DMS 273 (cell line): ENCODE results near the gene SARNP.
A peak's percentile ranks its signal among the peaks of the same experiment; 100 is the strongest.

Source experiments
- DNase-seq: peaks from one replicate; lab custom pipeline; 2025; ENCODE audit not compliant: unreplicated experiment; lab: John Stamatoyannopoulos, UW

The SARNP gene

DNA sequence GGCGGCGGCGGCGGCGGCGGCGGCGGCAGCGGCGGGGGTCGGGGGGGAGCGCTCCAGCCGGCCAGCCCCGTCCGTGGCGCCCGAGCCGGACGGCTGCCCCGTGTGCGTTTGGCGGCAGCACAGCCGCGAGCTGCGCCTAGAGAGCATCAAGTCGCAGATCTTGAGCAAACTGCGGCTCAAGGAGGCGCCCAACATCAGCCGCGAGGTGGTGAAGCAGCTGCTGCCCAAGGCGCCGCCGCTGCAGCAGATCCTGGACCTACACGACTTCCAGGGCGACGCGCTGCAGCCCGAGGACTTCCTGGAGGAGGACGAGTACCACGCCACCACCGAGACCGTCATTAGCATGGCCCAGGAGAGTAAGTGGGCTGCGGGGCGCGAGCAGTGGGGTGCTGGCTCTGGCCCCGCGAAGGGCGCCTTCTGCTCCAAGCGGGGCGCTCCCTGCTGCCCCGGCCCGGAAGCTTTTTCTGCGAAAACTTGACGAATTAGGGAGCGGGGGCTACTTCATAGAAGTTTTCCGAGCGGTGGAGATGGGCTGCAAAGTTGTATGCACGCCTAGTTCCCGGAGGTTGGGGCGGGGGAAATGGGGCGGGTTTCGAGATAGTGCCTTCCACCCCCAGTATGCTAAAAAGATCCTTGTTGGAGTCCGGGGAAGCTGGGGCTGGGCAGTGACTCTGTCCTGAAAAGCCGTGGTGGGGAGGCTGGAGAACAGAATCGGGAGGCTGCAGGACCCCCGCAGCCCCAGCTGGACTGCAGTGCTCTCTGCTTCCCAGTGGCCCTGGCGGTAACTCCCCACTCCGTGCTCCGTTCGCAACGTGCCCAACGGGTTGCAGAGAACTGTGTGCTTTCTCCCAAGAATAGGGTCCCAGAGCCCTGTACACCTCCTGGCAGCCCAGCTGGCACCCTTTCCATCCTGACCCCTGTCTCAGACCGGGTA is 73.9 kb downstream of the SARNP start:
- DNase-seq: peak; percentile 77

DNA sequence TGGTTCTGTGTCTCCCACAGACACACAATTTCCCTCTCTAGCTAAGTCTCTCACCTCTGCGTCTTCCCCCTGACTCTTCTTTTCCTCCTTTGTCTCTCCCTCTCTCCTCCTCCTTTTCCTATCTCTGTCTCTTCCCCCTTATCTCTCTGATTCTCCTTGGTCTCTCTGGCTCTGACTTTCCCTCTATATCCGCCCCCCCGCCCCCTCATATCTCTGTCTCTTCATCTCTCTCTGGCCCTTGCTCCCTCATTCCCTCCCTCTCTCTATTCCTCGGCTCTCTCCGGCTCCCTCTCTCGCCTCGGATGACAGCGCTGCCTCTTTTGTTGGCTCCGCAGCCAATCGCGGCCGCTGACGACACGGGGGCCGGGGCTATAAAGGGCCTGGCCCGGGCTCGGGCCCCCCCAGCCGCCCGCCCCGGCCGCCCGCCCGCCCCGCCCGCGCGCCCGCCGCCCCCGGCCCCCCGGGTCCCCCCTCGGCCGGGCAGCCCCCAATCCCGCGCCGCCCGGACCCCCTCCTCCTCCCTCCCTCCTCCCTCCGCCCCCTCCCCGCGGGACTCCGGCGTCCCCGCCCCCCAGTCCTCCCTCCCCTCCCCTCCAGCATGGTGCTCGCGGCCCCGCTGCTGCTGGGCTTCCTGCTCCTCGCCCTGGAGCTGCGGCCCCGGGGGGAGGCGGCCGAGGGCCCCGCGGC is 74.7 kb downstream of the SARNP start, which contains the start of gene GDF11:
TSS of gene GDF11 (plus strand) at position 404 of the 687 bp plus-strand sequence. CDS start at position 599, 195 bp downstream.
- DNase-seq: peak; percentile 84

DNA sequence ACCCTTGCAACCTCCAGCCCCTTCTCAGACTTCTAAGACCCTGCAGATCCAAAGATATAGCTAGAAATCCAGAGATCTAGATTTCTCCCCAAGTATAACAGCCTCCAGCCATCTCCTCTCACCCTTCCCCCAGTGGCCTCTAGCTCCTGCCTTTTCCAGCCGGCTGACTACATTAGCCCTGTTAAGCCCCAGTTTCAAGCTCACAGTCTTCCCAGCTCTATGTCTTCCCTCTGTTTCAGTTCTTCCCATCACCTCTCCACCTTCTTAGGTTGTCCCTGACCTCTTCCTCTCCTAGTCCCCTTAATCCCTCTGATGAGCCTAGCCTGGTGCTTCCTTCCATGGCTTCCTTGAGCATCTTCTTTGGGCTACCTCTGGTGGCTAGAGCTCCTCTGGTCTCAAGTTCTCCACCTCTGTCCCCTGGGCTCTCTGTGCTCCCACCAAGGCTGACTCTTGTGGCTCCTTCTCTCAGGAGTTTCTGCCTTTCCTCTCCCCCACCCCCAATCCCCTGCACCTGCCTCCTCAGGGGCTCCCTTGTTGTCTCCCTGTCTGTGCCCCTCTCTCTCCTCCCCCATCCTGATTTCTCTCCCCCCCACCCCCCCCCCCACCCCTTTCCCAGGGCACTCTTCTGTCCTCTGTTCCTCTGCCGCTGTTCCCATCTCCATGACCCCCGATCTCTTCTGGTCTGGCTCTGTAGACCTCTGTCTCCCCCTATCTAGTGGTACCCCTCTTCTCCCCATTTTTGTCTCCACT is 75.4 kb downstream of the SARNP start:
- no peak for DNase-seq

DNA sequence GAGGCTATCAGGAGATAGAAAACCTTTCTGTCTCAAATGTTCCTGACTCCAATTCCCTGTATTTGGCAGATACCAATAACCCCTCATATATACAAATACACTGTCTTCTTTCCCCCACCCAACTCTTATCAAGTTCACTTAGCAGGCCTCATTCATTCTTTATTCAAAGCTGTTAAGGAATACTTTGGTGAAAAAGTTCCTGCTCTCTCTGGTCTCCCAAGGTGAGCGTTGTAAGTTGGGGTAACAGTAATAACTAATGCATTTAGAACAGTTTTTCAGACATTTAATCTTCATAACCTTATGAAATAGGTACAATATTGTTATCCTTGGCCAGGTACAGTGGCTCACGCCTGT is 78.5 kb downstream of the SARNP start:
- DNase-seq: no peak

DNA sequence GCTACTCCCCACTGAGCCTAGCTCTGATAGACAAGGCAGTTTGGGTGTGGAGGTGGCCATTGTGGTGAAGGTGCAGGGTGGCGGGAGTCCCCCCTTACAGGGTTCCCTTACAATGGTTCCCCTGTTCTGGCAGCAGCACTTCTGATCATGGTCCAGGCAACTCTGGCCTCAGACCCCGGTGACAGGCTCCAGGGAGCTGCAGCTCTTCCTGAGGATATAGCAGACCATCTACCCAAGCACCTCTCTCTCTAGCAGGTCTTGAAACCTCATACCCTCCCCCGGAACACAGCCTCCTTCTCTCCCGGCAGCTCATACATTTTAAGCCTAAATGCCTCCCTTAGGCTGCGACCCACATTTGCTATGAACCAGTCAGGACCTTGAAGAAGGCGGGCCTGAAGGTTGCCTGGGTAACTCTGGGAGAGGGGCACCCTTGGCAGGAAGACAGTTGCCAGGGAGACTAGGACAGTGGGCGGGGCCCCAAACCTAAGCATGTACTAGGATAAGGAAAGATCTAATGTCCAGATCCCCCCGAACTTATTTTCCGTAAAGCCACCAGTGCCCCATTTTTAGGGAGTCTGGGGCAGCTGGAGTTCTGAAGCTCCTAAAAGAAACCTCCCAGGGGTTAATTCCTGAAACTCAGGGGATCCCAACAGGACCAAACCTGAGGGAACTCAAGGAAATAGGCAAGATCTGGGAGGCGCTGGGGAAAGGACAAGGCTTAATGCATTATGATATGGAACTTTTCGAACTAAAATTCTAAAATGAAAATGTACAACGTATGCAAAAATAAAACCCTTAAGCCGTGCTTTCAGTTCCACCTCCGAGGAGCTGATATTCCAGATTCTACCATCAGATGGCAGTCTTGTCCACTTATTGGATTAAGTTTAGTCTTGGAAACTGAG is 79.2 kb downstream of the SARNP start:
- DNase-seq: peak; percentile 92

GRCh38 chr12:55737581-55738122 is 79.9 kb downstream of the SARNP start:
- peak; percentile 51 for DNase-seq

DNA sequence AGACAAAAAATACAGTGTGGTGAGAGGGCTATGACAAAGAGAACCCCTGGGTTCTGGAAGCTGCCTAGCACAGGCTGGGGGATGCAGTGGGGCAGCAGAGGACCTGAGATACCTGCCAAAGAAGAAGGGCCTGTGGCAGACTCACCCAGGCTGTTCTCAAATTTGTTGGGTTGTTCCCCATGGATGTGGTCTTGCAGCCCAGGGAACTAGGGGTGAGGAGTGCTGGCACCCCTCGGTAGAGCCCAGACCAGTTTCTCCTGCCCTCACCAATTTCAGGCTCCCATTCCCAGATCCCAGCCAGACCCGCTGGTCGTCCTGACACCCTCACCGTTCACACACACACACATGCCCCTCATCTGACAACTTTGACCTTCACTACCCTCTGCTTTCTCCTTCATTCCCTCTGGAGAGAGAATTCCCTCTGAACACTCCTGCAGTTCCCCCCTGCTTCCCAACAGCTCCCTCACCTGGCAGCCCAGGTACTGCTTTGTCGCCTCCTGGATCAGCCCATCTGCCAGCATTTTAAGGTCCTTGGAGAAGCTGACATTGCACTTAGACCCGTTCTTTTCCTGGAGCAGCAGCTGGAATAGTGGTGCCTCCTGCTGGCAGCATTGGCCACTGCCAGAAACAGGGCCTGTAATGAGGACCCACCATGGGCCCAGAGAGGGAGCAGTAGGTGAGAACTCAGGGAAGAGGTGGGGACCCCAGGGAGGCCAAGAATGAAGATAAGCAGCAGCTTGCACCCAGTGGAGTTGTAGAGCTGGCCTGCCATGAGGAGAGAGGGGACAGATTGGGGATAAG is 80.5 kb downstream of the SARNP start:
- DNase-seq: peak; percentile 90

DNA sequence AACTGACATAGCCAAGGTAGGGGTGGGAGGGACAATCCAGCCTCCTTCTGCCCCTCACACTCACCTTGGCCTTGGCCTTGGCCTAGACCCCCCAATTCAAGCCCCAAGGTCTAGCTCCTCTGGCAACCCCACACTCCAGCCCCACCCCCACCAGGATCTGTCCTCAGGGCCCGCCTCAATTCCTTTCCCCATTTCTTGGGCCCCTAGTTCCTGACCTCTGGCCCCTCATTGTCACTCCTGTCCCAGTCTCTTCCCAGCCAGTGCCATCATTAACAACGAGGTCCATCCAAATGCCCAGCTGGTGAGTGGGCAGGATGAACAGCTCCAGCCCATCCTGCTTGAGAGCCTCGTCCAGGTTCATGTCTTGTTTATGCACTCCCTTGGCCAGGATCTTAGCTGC is 81.4 kb downstream of the SARNP start:
- DNase-seq: no peak

DNA sequence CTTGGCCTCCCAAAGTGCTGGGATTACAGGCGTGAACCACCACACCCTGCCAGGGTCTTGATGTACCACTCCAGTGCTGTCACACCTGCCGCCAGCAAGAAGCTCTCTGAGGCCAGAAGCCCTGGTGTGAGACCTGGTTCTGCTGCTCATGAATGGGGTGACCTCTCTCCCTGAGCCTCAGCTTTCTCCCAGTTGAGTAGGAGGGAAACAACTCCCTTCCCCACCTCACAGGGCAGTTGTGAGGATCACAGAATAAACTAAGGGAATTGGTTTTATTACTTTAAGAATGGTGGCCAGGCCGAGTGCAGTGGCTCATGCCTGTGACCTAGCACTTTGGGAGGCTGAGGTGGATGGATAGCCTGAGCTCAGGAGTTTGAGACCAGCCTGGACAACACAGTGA is 82.9 kb downstream of the SARNP start:
- DNase-seq: no peak

- no peak for DNase-seq
Observed at GRCh38 chr12:55733858-55734257, 83.7 kb downstream of the SARNP start.

DNA sequence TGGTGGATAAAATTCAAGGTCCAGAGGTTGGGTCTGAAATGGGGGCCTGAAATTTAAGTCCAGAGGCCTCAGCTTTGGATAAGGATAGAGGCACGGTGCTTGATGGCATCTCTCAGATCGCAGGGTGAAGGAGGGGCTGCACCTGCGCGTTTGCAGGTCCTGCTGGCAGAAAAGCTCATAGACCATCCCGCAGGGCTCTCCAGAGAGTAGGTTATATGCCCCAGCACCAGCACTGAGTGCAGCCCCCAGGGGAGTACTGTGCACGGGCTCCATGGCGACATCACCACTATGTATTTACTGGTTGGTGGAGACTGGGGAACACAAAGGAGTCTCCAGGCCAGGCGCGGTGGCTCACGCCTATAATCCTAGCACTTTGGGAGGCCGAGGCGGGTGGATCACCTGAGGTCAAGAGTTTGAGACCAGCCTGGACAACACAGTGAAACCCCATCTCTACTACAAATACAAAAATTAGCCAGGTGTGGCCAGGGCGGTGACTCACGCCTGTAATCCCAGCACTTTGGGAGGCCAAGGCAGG is 84.4 kb downstream of the SARNP start:
- DNase-seq: no peak

DNA sequence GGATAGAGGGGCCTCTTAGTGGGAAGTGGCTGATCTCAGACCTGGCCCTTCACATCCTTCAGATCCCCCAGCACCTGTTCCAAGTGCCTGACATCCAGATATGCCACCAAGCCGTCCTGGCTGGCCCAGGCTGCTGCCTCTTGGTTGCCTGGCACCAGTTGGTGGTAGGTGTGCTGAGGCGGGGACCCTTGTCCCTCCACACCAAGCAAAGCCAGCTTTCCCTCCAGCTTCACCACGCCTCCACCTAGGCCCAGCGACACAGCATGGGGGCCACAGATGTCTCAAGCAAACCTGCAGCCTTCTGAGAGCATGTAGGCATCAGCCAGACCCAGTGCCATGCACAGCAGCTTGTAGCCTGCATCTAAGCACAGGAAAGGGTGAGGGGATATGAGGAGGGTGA is 85.2 kb downstream of the SARNP start:
- no peak for DNase-seq

DNA sequence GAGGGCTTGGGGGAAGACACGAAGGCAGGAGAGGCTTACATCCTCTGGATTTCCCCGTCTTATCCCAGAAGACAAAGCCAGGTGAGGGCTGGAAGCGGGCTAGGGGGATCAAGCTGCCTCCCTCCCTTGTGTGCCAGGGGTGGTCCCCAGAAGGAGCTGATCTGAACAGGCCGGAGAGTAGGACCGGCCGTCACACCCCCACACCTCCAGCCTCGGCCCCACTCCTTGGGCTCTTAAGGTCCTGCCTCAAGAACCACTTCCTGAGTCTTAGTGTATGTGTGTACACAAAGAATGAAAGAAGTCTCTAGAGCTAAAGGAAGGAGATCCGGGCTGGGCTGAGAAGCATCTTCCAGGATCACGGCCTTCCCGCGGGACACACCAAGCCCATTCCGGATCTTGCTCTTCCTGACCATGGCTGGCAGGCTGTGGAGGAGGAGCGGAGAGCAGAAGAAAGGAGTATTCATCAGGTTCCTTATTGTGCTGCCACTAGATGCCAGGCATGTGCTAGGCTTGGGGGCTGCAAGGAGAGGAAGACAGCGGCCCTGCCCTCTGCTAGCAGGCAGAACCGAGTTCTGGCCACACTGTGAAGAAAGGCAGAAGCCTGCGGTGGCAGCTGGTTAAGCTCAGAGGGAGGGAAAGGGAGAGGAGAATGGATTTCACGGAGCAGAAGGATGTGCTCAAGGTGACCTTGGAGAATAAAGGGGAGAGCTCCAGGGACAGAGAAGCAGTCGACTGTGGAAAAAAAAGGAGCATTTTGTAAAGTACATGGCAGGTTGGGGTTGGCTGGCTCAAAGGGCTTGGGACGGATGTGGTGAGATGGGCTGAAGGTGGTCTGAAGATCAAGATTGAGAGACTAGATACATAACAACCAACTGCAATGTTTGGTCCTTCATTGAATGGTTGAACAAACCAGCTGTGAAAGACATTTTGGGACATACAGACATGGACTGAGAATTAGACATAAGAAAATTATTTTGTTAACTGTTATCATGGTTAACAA is 87.4 kb downstream of the SARNP start:
- DNase-seq: peak; percentile 49

DNA sequence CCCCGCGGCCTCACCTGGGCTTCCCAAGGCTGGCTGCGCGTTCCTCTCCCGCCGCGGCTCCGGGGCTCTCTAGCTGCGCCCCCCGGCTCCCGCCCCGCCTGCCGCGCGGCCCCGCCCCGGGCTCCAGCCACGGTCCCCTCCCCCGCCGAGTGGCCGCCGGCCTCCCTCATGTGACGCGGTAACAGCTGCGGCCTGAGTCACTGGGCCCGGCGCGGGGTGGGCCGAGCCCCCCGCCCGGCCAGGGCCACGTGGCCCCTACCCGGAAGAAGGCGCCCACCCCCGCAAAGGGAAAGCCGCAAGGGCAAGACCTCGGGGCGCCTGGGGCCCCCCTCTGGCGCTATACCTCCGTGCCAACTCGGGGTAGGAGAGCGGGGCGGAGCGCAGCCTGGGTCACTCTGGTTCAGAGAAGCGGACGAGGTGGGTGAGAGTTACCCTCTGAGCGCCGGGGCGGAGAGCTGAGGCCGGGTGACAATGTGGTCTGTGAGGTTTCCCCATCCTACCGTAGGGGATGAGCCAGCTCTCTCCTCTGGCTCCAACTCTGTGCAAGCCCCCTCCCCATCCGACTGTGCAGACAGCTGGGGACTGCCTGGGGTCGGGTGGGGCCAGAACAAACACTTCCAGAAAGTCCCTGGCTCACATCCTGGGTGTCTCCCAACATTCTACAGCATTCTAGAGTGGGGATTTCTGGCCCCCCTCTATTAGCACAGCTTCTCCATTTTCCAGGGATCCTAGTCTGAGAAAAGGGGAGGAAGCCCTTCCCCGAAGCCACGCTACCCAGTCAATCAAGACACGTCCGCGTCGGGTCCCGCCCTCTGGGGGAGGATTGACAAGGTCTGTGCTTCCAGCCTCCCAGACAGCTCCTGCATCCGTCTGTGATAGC is 88.3 kb downstream of the SARNP start, which contains the start of gene CD63:
TSS of gene CD63 (minus strand) at position 71 of the 880 bp plus-strand sequence. CDS start 668 bp downstream, outside the sequence.
- DNase-seq: peak; percentile 94

DNA sequence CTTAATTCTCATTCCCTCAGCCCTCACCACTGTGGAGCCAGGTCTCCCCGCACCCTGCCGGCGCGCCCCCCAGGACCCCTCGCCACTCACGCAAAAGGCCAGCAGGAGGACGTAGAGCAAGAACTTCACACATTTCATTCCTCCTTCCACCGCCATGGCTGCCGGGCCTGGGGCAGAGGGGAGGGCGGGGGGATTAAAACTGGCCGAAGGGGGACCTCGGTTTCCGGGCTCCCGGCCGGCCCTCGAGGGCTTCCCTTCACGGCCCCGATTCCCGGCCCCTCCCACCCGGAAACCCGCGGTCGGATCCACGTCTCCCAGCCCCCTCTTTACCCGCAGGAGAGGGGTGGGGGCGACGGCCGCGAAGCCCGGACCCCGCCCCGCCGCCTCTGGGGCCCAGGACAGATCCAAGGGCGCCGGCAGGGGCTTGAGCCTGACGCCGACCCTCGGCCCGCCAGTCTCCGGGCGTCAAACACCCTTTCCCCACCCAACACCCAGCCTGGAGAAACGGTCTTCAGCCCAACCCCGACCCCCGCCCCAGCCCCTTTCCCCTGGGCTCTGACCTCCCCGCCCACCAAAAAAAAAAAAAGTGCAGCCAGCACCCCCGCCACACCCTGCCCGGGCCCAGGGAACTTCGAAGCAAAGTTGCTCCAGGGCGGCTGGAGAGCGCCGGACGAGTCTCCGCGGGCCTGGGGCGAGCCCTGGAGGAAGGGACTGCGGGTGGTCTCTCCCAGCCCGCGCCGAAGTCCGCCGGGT is 89.2 kb downstream of the SARNP start:
- DNase-seq: peak; percentile 53

- peak; percentile 53 for DNase-seq
Observed at GRCh38 chr12:55727643-55728185, 89.8 kb downstream of the SARNP start.
